Measurements from ENCODE around the gene TOMM40L. TPM values are rescaled to one million over a fixed set of nuclear protein-coding genes. Genes with fewer than 3 reads are reported as not detected.

The TOMM40L gene
- 10.0 TPM for total RNA-seq

- peaks cover 44% of the 10 kb centered on the region for H3K4me1 ChIP-seq (ENCODE audit: insufficient read depth, low read length)
- peak within 1 kb of the TSS; percentile 47 for H3K4me3 ChIP-seq (ENCODE audit: low read length)
- H3K27me3 ChIP-seq (ENCODE audit: insufficient read depth, low read length), result no peaks in the 10 kb centered on the region
- no peaks in the 10 kb centered on the region for H3K9me3 ChIP-seq (ENCODE audit: low read depth, low read length)
Measured at GRCh38 chr1:161225534-161226319, at the start of gene TOMM40L. Gene TOMM40L (plus strand): TSS chr1:161226060. CDS start chr1:161226490, 430 bp downstream.

- no peaks in the 10 kb centered on the region for H3K9me3 ChIP-seq (ENCODE audit: low read depth, low read length)
- no peaks in the 10 kb centered on the region for H3K27me3 ChIP-seq (ENCODE audit: insufficient read depth, low read length)
- H3K4me3 ChIP-seq (ENCODE audit: low read length), result peak overlapping the region; percentile 81
- H3K4me1 ChIP-seq (ENCODE audit: insufficient read depth, low read length), result peaks cover 36% of the 10 kb centered on the region
Measured at GRCh38 chr1:161176468-161177111, 49.3 kb upstream of the TOMM40L start.

- Histone ChIP-seq H3K4me1 (ENCODE audit: insufficient read depth, low read length) (peaks cover 43% of the 10 kb centered on the region), H3K27me3 (ENCODE audit: insufficient read depth, low read length) (no peaks in the 10 kb centered on the region), H3K4me3 (ENCODE audit: low read length) (peak within 1 kb of the TSS; percentile 81), H3K9me3 (ENCODE audit: low read depth, low read length) (no peaks in the 10 kb centered on the region)
Measured at GRCh38 chr1:161177112-161177935, 48.5 kb upstream of the TOMM40L start, which contains the start of gene B4GALT3. Gene B4GALT3 (minus strand): TSS chr1:161177507. CDS start chr1:161176060, 1,447 bp downstream.

GRCh38 chr1:161177936-161178244, 48.0 kb upstream of the TOMM40L start:
- no peaks in the 10 kb centered on the region for H3K9me3 ChIP-seq (ENCODE audit: low read depth, low read length)
- H3K4me3 ChIP-seq (ENCODE audit: low read length), result no peak overlapping the region
- peaks cover 49% of the 10 kb centered on the region for H3K4me1 ChIP-seq (ENCODE audit: insufficient read depth, low read length)
- H3K27me3 ChIP-seq (ENCODE audit: insufficient read depth, low read length), result no peaks in the 10 kb centered on the region

GRCh38 chr1:161179698-161180097, 46.2 kb upstream of the TOMM40L start:
- H3K4me1 ChIP-seq (ENCODE audit: insufficient read depth, low read length), result peaks cover 67% of the 10 kb centered on the region
- no peak overlapping the region for H3K4me3 ChIP-seq (ENCODE audit: low read length)
- no peaks in the 10 kb centered on the region for H3K9me3 ChIP-seq (ENCODE audit: low read depth, low read length)
- no peaks in the 10 kb centered on the region for H3K27me3 ChIP-seq (ENCODE audit: insufficient read depth, low read length)

- Histone ChIP-seq H3K4me3 (ENCODE audit: low read length) (no peak overlapping the region), H3K27me3 (ENCODE audit: insufficient read depth, low read length) (no peaks in the 10 kb centered on the region), H3K9me3 (ENCODE audit: low read depth, low read length) (no peaks in the 10 kb centered on the region), H3K4me1 (ENCODE audit: insufficient read depth, low read length) (peaks cover 76% of the 10 kb centered on the region)
Measured at GRCh38 chr1:161180639-161181038, 45.2 kb upstream of the TOMM40L start.

GRCh38 chr1:161182214-161182613, 43.6 kb upstream of the TOMM40L start:
- Histone ChIP-seq H3K9me3 (ENCODE audit: low read depth, low read length) (no peaks in the 10 kb centered on the region), H3K27me3 (ENCODE audit: insufficient read depth, low read length) (no peaks in the 10 kb centered on the region), H3K4me3 (ENCODE audit: low read length) (no peak overlapping the region)

GRCh38 chr1:161185282-161185682, 40.6 kb upstream of the TOMM40L start:
- H3K4me3 ChIP-seq (ENCODE audit: low read length), result no peak overlapping the region
- H3K27me3 ChIP-seq (ENCODE audit: insufficient read depth, low read length), result no peaks in the 10 kb centered on the region

More at GRCh38 chr1:161182214-161182613, 43.6 kb upstream of the TOMM40L start:
- H3K4me1 ChIP-seq (ENCODE audit: insufficient read depth, low read length), result peaks cover 78% of the 10 kb centered on the region

GRCh38 chr1:161185732-161186311, 40.0 kb upstream of the TOMM40L start:
- Histone ChIP-seq H3K9me3 (ENCODE audit: low read depth, low read length) (no peaks in the 10 kb centered on the region), H3K4me1 (ENCODE audit: insufficient read depth, low read length) (peaks cover 87% of the 10 kb centered on the region), H3K27me3 (ENCODE audit: insufficient read depth, low read length) (no peaks in the 10 kb centered on the region), H3K4me3 (ENCODE audit: low read length) (no peak overlapping the region)

More at GRCh38 chr1:161185282-161185682, 40.6 kb upstream of the TOMM40L start:
- Histone ChIP-seq H3K9me3 (ENCODE audit: low read depth, low read length) (no peaks in the 10 kb centered on the region), H3K4me1 (ENCODE audit: insufficient read depth, low read length) (peaks cover 92% of the 10 kb centered on the region)

GRCh38 chr1:161187311-161187710, 38.5 kb upstream of the TOMM40L start:
- Histone ChIP-seq H3K4me1 (ENCODE audit: insufficient read depth, low read length) (peaks cover 77% of the 10 kb centered on the region), H3K4me3 (ENCODE audit: low read length) (no peak overlapping the region), H3K27me3 (ENCODE audit: insufficient read depth, low read length) (no peaks in the 10 kb centered on the region), H3K9me3 (ENCODE audit: low read depth, low read length) (no peaks in the 10 kb centered on the region)

GRCh38 chr1:161188381-161188780, 37.5 kb upstream of the TOMM40L start:
- Histone ChIP-seq H3K27me3 (ENCODE audit: insufficient read depth, low read length) (no peaks in the 10 kb centered on the region), H3K9me3 (ENCODE audit: low read depth, low read length) (no peaks in the 10 kb centered on the region), H3K4me3 (ENCODE audit: low read length) (no peak overlapping the region), H3K4me1 (ENCODE audit: insufficient read depth, low read length) (peaks cover 77% of the 10 kb centered on the region)

- H3K27me3 ChIP-seq (ENCODE audit: insufficient read depth, low read length), result no peaks in the 10 kb centered on the region
- peaks cover 77% of the 10 kb centered on the region for H3K4me1 ChIP-seq (ENCODE audit: insufficient read depth, low read length)
- no peak overlapping the region for H3K4me3 ChIP-seq (ENCODE audit: low read length)
- H3K9me3 ChIP-seq (ENCODE audit: low read depth, low read length), result no peaks in the 10 kb centered on the region
Measured at GRCh38 chr1:161189036-161189435, 36.8 kb upstream of the TOMM40L start.

- Histone ChIP-seq H3K9me3 (ENCODE audit: low read depth, low read length) (no peaks in the 10 kb centered on the region), H3K4me3 (ENCODE audit: low read length) (no peak overlapping the region), H3K27me3 (ENCODE audit: insufficient read depth, low read length) (no peaks in the 10 kb centered on the region), H3K4me1 (ENCODE audit: insufficient read depth, low read length) (peaks cover 77% of the 10 kb centered on the region)
Measured at GRCh38 chr1:161190962-161191521, 34.8 kb upstream of the TOMM40L start.

GRCh38 chr1:161191971-161192370, 33.9 kb upstream of the TOMM40L start:
- H3K4me1 ChIP-seq (ENCODE audit: insufficient read depth, low read length), result peaks cover 69% of the 10 kb centered on the region
- no peak overlapping the region for H3K4me3 ChIP-seq (ENCODE audit: low read length)
- no peaks in the 10 kb centered on the region for H3K27me3 ChIP-seq (ENCODE audit: insufficient read depth, low read length)
- no peaks in the 10 kb centered on the region for H3K9me3 ChIP-seq (ENCODE audit: low read depth, low read length)
